RWPE2 (cell line): ENCODE measurements around the gene TMEM176B.

Experiments
- ATAC-seq: fragments of 200-7000 bp; cut with Tn5 transposase; 3 replicates; pipeline ENCODE4 v1.9.1; 2021; ENCODE audit warnings: low read depth
- DNase-seq: peaks from one replicate; pipeline ENCODE4 v3.0.0-alpha.2; 2020; ENCODE audit warnings: low spot score
- H3K27ac ChIP-seq: fragments of 450-650 bp; 2 replicates; pipeline ENCODE4 v1.5.1; 2017; ENCODE audit warnings: mild to moderate bottlenecking; ENCODE audit not compliant: poor library complexity, severe bottlenecking
- H3K27me3 ChIP-seq: fragments of 250-450 bp; sonication (Bioruptor Pico); 2 replicates; pipeline ENCODE4 v1.5.1; 2021; ENCODE audit warnings: mild to moderate bottlenecking, moderate library complexity; ENCODE audit not compliant: insufficient read depth, poor library complexity, severe bottlenecking
- H3K36me3 ChIP-seq: fragments of 250-450 bp; sonication (Bioruptor Pico); 2 replicates; pipeline ENCODE4 v1.5.1; 2020; ENCODE audit warnings: low read depth, mild to moderate bottlenecking, moderate library complexity
- H3K4me1 ChIP-seq: fragments of 250-450 bp; sonication (Bioruptor Pico); 2 replicates; pipeline ENCODE4 v1.5.1; 2021; ENCODE audit warnings: mild to moderate bottlenecking, moderate library complexity; ENCODE audit not compliant: insufficient read depth, poor library complexity, severe bottlenecking
- H3K4me3 ChIP-seq: fragments of 250-450 bp; sonication (Bioruptor Pico); 2 replicates; pipeline ENCODE4 v1.5.1; 2021; ENCODE audit warnings: mild to moderate bottlenecking, moderate library complexity; ENCODE audit not compliant: severe bottlenecking
- H3K9me3 ChIP-seq: fragments of 250-450 bp; sonication (Bioruptor Pico); 2 replicates; pipeline ENCODE4 v1.5.1; 2021; ENCODE audit warnings: mild to moderate bottlenecking, moderate library complexity; ENCODE audit not compliant: severe bottlenecking
- CTCF ChIP-seq: fragments of 450-650 bp; IDR thresholded peaks from one replicate; pipeline ENCODE4 v1.5.1; 2017; ENCODE audit warnings: mild to moderate bottlenecking, moderate library complexity; ENCODE audit not compliant: poor library complexity, severe bottlenecking

Gene TMEM176B

GRCh38 chr7:150791746-150792452 lies 8.3 kb downstream of the TMEM176B start:
- Histone ChIP-seq H3K4me3 (no peak overlapping the region), H3K9me3 (no peaks in the 10 kb centered on the region), H3K36me3 (no peaks in the 10 kb centered on the region), H3K27me3 (peaks cover 33% of the 10 kb centered on the region), H3K27ac (no peak overlapping the region), H3K4me1 (no peaks in the 10 kb centered on the region)
- DNase-seq (no peak), ATAC-seq (no peak)
- no peak for TF ChIP-seq CTCF

GRCh38 chr7:150791304-150791703 lies 8.9 kb downstream of the TMEM176B start:
- H3K36me3 ChIP-seq: no peaks in the 10 kb centered on the region
- H3K4me1 ChIP-seq: no peaks in the 10 kb centered on the region
- H3K4me3 ChIP-seq: no peak overlapping the region
- ATAC-seq: no peak
- TF ChIP-seq CTCF: no peak
- no peak overlapping the region for H3K27ac ChIP-seq
- no peaks in the 10 kb centered on the region for H3K9me3 ChIP-seq
- no peak for DNase-seq
- H3K27me3 ChIP-seq: peaks cover 33% of the 10 kb centered on the region

GRCh38 chr7:150790416-150791075 lies 9.6 kb downstream of the TMEM176B start:
- no peaks in the 10 kb centered on the region for H3K4me1 ChIP-seq

GRCh38 chr7:150788474-150789269 lies 11.5 kb downstream of the TMEM176B start:
- Histone ChIP-seq H3K4me1 (no peaks in the 10 kb centered on the region), H3K27me3 (peaks cover 27% of the 10 kb centered on the region), H3K4me3 (no peak overlapping the region), H3K36me3 (no peaks in the 10 kb centered on the region), H3K9me3 (no peaks in the 10 kb centered on the region), H3K27ac (no peak overlapping the region)
- TF ChIP-seq CTCF: no peak
- ATAC-seq (no peak), DNase-seq (no peak)

More at GRCh38 chr7:150790416-150791075, 9.6 kb downstream of the TMEM176B start:
- TF ChIP-seq CTCF: no peak
- ATAC-seq: no peak
- no peak overlapping the region for H3K4me3 ChIP-seq
- no peaks in the 10 kb centered on the region for H3K36me3 ChIP-seq
- no peak overlapping the region for H3K27ac ChIP-seq
- no peak for DNase-seq
- no peaks in the 10 kb centered on the region for H3K9me3 ChIP-seq
- H3K27me3 ChIP-seq: peaks cover 30% of the 10 kb centered on the region
